Naive thymus-derived CD4-positive, alpha-beta T cell (primary cell): ENCODE results near the gene RSPRY1. TPM values are rescaled to one million over a fixed set of nuclear protein-coding genes. Genes with fewer than 3 reads are reported as not detected.
A peak's percentile ranks its signal among the peaks of the same experiment; 100 is the strongest.

Experiments
- ATAC-seq: fragments of 150-1000 bp; cut with Tn5 transposase; 2 replicates; pipeline ENCODE4 v1.10.0; 2021; ENCODE audit warnings: mild to moderate bottlenecking, moderate library complexity
- CTCF ChIA-PET: fragments of 350-600 bp; sonication (Branson Sonifier 250); formaldehyde crosslinking; loops from one replicate; lab custom pipeline; 2021; ENCODE audit warnings: antibody characterized with exemption; lab: Charles Lee
- POLR2A ChIA-PET: fragments of 350-600 bp; sonication (Branson Sonifier 250); formaldehyde crosslinking; loops from one replicate; lab custom pipeline; 2021; ENCODE audit warnings: antibody characterized with exemption, inconsistent platforms; lab: Charles Lee
- DNase-seq, 9 donors: peaks; one replicate each; pipeline versions ENCODE4 v3.0.0 to v3.0.0-alpha.2; 2020 to 2022; ENCODE audit warnings: mixed read lengths in 1 of 9
- H3K27ac ChIP-seq: one replicate; pipeline ENCODE4 v1.7.0; 2013; ENCODE audit warnings: mild to moderate bottlenecking, low read depth, low read length, moderate library complexity
- H3K27me3 ChIP-seq, 2 donors: one replicate each; pipeline ENCODE4 v1.7.0; 2013; ENCODE audit warnings: low read length in 2 of 2, mild to moderate bottlenecking in 2 of 2, moderate library complexity in 2 of 2; ENCODE audit not compliant: control insufficient read depth in 2 of 2, insufficient read depth in 2 of 2
- H3K36me3 ChIP-seq, 3 experiments: 1 replicate in 2 of 3; 2 replicates in 1 of 3; pipeline ENCODE4 v1.7.0; 2013; ENCODE audit warnings: low read length in 3 of 3, mild to moderate bottlenecking in 3 of 3, moderate library complexity in 1 of 3; ENCODE audit not compliant: insufficient read depth in 3 of 3, control insufficient read depth in 2 of 3
- H3K4me1 ChIP-seq, 2 donors: one replicate each; pipeline ENCODE4 v1.7.0; 2013; ENCODE audit warnings: low read length in 2 of 2, mild to moderate bottlenecking in 2 of 2, moderate library complexity in 1 of 2; ENCODE audit not compliant: control insufficient read depth in 2 of 2, insufficient read depth in 2 of 2
- H3K4me3 ChIP-seq: 2 replicates; pipeline ENCODE4 v1.7.0; 2013; ENCODE audit warnings: mild to moderate bottlenecking, low read length
- H3K9me3 ChIP-seq, 3 experiments: 1 replicate in 2 of 3; 2 replicates in 1 of 3; pipeline ENCODE4 v1.7.0; 2013; ENCODE audit warnings: low read length in 3 of 3; ENCODE audit not compliant: control insufficient read depth in 2 of 3
- H3K27ac Mint-ChIP-seq, 9 donors: one replicate each; pipeline ENCODE4 v1.8.0; 2020 to 2022; ENCODE audit warnings: mixed read lengths in 9 of 9, mild to moderate bottlenecking in 8 of 9, moderate library complexity in 5 of 9, inconsistent platforms in 2 of 9
- H3K27me3 Mint-ChIP-seq, 5 donors: one replicate each; pipeline ENCODE4 v1.8.0; 2021 to 2022; ENCODE audit warnings: mixed read lengths in 5 of 5, mild to moderate bottlenecking in 1 of 5
- H3K36me3 Mint-ChIP-seq, 5 donors: one replicate each; pipeline ENCODE4 v1.8.0; 2020 to 2022; ENCODE audit warnings: mixed read lengths in 5 of 5, mild to moderate bottlenecking in 3 of 5, inconsistent platforms in 1 of 5
- H3K4me1 Mint-ChIP-seq, 7 donors: one replicate each; pipeline ENCODE4 v1.8.0; 2020 to 2022; ENCODE audit warnings: mixed read lengths in 7 of 7, mild to moderate bottlenecking in 3 of 7, inconsistent platforms in 1 of 7
- H3K4me3 Mint-ChIP-seq, 10 donors: one replicate each; pipeline ENCODE4 v1.8.0; 2020 to 2022; ENCODE audit warnings: mild to moderate bottlenecking in 10 of 10, mixed read lengths in 10 of 10, moderate library complexity in 6 of 10, inconsistent platforms in 2 of 10
- H3K9me3 Mint-ChIP-seq, 11 donors: one replicate each; pipeline ENCODE4 v1.8.0; 2020 to 2022; ENCODE audit warnings: mixed read lengths in 11 of 11, mild to moderate bottlenecking in 4 of 11, inconsistent platforms in 1 of 11, moderate library complexity in 1 of 11
- intact Hi-C, 2 donors: fragments of 100-400 bp; cut with micrococcal nuclease; formaldehyde crosslinking; loops; one replicate each; pipeline ENCODE4 v1.15.1; 2023
- polyA plus RNA-seq, 2 donors: library from polyadenylated mRNA; unstranded; fragments of 300-500 nt; fragmentation: Illumina TruSeq; gene quantifications; one replicate each; pipeline ENCODE4 v1.2.3, GENCODE V29; 2021
- total RNA-seq, 6 experiments: library from RNA in 5 of 6; stranded (reverse) in 5 of 6; gene quantifications; 1 replicate in 5 of 6; 2 replicates in 1 of 6; pipeline ENCODE4 v1.2.3 and lab custom pipeline; 2021 to 2026

RSPRY1 gene
- total and polyA plus RNA-seq, 7 experiments from 2014 or later = 22.2 to 40.5 (median 33.6) TPM

DNA sequence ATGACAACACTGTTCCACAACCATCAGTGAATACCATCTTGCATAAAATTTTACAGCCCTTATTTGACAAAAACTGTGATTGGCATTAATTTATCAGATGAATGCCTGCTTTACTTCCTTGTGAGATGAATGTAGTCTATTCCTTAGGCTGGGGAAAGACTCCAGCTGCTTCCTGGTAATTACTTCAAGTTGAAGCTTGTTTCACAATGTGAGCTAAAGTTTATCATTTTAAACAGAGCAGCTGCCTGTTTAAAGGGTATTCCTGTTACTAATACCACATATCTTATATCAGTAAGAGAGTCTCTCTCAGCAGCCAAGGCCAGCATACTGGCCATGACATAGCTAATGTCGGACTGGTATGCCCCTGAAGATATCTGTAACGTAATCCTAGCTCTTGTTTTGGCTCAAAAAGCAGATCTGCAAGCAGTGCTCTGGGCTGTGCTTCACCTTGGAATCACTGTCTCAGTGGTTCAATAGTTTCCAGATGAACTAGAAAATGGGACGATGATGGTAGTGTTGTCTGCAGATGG is 45.8 kb downstream of the RSPRY1 start:
- no peak overlapping the region for H3K4me3 ChIP-seq
- Mint-ChIP-seq H3K36me3 (peaks cover 26 to 59% (median 44%) of the 10 kb centered on the region in 5 donors), H3K27me3 (no peaks in the 10 kb centered on the region), H3K27ac (no peak overlapping the region), H3K4me3 (no peak overlapping the region), H3K9me3 (no peaks in the 10 kb centered on the region), H3K4me1 (peaks cover 0 to 7% (median 0%) of the 10 kb centered on the region in 7 donors)
- peaks cover 36 to 85% (median 36%) of the 10 kb centered on the region in 3 experiments for H3K36me3 ChIP-seq
- ChIA-PET CTCF (no interaction called here), POLR2A (no interaction called here)
- no peaks in the 10 kb centered on the region for H3K4me1 ChIP-seq
- H3K9me3 ChIP-seq = no peaks in the 10 kb centered on the region
- ATAC-seq = no peak
- DNase-seq = no peak
- H3K27ac ChIP-seq = no peak overlapping the region
- H3K27me3 ChIP-seq = no peaks in the 10 kb centered on the region
- intact Hi-C loops = no loop called here

DNA sequence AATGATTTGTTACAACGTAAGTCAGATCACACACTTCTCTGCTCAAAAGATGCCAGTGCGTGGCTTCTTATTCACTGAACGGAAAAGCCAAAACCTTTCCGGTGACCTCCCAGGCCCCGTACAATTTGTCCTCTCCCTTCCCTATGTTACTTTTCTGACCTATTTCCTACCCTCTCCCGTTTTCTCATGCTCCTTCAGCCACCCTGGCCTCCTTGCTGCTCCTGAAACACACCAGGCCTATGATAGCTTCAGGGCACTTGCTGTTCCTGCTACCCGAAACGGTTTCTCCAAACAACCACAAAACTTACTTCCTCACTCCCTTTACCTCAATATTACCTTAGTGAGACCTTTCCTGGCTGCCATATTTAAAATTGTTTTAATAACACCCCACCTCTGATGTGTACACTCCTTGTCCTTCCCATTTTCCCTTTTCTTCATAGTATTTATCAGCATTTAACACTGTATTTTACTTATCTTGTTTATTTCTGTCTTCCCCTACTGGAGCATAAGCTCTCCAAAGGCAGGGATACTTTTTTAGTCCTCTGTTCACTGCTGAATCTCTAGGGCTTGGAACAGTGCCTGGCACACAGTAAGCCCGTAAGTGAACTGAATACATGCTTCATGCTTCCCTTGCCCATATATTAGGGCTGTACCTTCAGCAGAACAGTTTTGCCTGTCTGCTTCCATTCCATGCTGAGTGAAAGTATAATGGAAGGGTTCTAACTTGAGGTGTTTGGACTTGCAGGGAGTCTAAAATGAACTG is 48.0 kb downstream of the RSPRY1 start:
- H3K9me3 ChIP-seq = no peaks in the 10 kb centered on the region
- CTCF ChIA-PET = no interaction called here
- H3K27me3 ChIP-seq = no peaks in the 10 kb centered on the region
- peaks cover 0 to 7% (median 0%) of the 10 kb centered on the region in 7 donors for H3K4me1 Mint-ChIP-seq
- no peak overlapping the region for H3K27ac ChIP-seq
- peaks cover 30 to 72% (median 30%) of the 10 kb centered on the region in 3 experiments for H3K36me3 ChIP-seq
- peaks cover 20 to 60% (median 37%) of the 10 kb centered on the region in 5 donors for H3K36me3 Mint-ChIP-seq
- POLR2A ChIA-PET = no interaction called here
- no peak overlapping the region for H3K4me3 Mint-ChIP-seq
- intact Hi-C loops = no loop called here
- H3K9me3 Mint-ChIP-seq = no peaks in the 10 kb centered on the region
- no peak overlapping the region for H3K4me3 ChIP-seq
- H3K27me3 Mint-ChIP-seq = no peaks in the 10 kb centered on the region
- ATAC-seq (no peak), DNase-seq (no peak)
- H3K4me1 ChIP-seq = no peaks in the 10 kb centered on the region
- H3K27ac Mint-ChIP-seq = peak overlapping the region in 4 of 9 donors; percentile 21 to 74 (median 53)

DNA sequence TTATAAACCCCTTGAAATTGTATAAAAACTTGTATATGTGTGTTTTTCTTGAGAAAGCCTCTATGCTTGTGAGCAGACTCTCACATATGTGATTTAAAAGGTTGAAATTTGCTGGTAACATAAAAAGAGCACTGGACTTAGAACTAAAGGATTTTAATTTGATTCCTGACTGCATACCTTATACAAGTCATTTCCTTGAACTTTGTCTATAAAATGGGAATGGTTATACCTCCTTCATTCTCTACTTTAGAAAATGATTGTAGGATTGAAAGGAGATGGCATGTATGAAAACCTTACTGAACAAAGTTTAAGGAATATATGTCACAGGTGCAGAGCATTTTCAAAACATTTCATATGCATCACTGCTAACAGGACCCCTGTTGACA is 48.6 kb downstream of the RSPRY1 start:
- H3K27me3 Mint-ChIP-seq = no peaks in the 10 kb centered on the region
- Histone ChIP-seq H3K9me3 (no peaks in the 10 kb centered on the region), H3K4me3 (no peak overlapping the region), H3K4me1 (no peaks in the 10 kb centered on the region), H3K27ac (no peak overlapping the region), H3K36me3 (peaks cover 30 to 69% (median 30%) of the 10 kb centered on the region in 3 experiments), H3K27me3 (no peaks in the 10 kb centered on the region)
- peaks cover 0 to 7% (median 0%) of the 10 kb centered on the region in 7 donors for H3K4me1 Mint-ChIP-seq
- peak overlapping the region in 1 of 9 donors; percentile 73 for H3K27ac Mint-ChIP-seq
- ChIA-PET CTCF (no interaction called here), POLR2A (no interaction called here)
- DNase-seq (no peak), ATAC-seq (no peak)
- peaks cover 20 to 63% (median 37%) of the 10 kb centered on the region in 5 donors for H3K36me3 Mint-ChIP-seq
- no peaks in the 10 kb centered on the region for H3K9me3 Mint-ChIP-seq
- no peak overlapping the region for H3K4me3 Mint-ChIP-seq
- intact Hi-C loops = no loop called here

DNA sequence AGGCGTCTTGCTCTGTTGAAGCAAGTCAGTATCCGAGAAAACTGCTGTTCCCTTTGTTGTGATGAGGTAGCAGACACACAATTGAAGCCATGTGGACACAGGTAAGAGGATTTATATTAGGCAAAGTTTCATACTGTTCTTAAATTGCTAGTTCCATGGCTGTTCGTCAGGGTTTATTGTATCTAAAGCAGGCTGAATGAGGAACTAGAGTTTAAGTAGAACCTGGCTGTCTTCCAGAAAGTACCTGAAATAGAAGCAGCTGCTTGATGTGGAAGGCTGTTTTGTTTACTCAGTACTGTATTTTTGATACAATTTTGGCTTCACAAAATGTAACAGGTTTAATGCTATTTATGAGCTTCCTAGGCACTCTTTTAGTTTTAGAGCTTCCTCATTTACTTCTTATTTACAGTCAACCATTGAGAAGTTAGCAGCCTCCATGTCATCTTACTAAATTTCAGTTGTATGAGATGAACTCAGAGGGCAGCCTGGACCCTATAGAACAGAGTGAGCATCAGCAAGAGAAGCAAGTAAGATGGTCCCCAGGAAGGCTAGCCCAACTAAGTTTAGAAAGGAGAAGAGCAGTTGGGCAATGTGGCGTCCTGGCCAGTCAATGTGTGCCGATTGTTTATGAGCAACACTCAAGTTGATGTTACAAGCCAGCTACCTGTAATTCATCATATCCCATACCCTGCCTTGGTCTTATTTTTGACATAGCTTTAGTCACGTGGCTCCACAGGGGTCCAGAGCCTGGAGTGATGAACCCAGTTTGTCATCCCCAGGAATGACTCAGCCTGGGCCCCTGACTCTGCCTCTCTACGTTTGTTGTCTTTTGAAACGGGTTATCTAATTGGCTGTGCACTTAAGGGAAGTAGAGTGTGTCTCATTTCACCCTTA is 49.2 kb downstream of the RSPRY1 start:
- ChIA-PET POLR2A (no interaction called here), CTCF (interaction anchor here (0.6 to 0.8 kb wide), 3 partner anchors 11 to 180 kb away, joined by 3 to 4 read pairs (median 3); no protein-coding TSS in a partner anchor)
- Mint-ChIP-seq H3K27me3 (no peaks in the 10 kb centered on the region), H3K36me3 (peaks cover 20 to 60% (median 35%) of the 10 kb centered on the region in 5 donors), H3K9me3 (no peaks in the 10 kb centered on the region), H3K4me1 (peaks cover 0 to 7% (median 0%) of the 10 kb centered on the region in 7 donors), H3K4me3 (no peak overlapping the region), H3K27ac (peak overlapping the region in 5 of 9 donors; percentile 17 to 66 (median 36))
- Histone ChIP-seq H3K9me3 (no peaks in the 10 kb centered on the region), H3K4me3 (no peak overlapping the region), H3K27ac (no peak overlapping the region), H3K4me1 (no peaks in the 10 kb centered on the region), H3K27me3 (no peaks in the 10 kb centered on the region), H3K36me3 (peaks cover 29 to 65% (median 30%) of the 10 kb centered on the region in 3 experiments)
- intact Hi-C loops = no loop called here
- DNase-seq (no peak), ATAC-seq (peak; percentile 52)

DNA sequence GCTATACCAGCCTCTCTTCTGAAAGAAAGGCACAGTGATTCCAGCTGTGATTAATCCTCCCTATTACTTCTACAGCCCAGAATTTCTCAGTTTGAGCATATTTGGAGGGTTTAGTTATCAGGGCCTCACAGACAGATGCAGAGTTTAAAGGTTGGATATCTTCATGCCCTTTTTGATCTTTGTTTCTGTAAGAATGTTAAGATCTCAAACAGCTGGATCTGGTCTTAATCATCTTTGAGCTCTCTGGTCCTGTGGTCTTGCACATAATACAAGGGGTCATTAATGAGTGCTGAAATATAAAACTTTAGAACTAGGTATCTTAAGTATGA is 49.9 kb downstream of the RSPRY1 start:
- no peaks in the 10 kb centered on the region for H3K27me3 ChIP-seq
- H3K4me1 Mint-ChIP-seq = peaks cover 0 to 8% (median 0%) of the 10 kb centered on the region in 7 donors
- no peaks in the 10 kb centered on the region for H3K27me3 Mint-ChIP-seq
- ChIA-PET CTCF (interaction anchor here (0.6 to 0.8 kb wide), 4 partner anchors 12 to 184 kb away, joined by 3 to 4 read pairs (median 3); no protein-coding TSS in a partner anchor), POLR2A (no interaction called here)
- H3K36me3 Mint-ChIP-seq = peaks cover 20 to 54% (median 31%) of the 10 kb centered on the region in 5 donors
- DNase-seq = no peak
- H3K4me3 ChIP-seq = no peak overlapping the region
- no peaks in the 10 kb centered on the region for H3K9me3 ChIP-seq
- intact Hi-C loops = no loop called here
- H3K27ac Mint-ChIP-seq = peak overlapping the region in 5 of 9 donors; percentile 17 to 65 (median 36)
- no peak for ATAC-seq
- H3K9me3 Mint-ChIP-seq = no peaks in the 10 kb centered on the region
- no peak overlapping the region for H3K27ac ChIP-seq
- H3K4me3 Mint-ChIP-seq = no peak overlapping the region
- no peaks in the 10 kb centered on the region for H3K4me1 ChIP-seq
- peaks cover 23 to 59% (median 27%) of the 10 kb centered on the region in 3 experiments for H3K36me3 ChIP-seq

DNA sequence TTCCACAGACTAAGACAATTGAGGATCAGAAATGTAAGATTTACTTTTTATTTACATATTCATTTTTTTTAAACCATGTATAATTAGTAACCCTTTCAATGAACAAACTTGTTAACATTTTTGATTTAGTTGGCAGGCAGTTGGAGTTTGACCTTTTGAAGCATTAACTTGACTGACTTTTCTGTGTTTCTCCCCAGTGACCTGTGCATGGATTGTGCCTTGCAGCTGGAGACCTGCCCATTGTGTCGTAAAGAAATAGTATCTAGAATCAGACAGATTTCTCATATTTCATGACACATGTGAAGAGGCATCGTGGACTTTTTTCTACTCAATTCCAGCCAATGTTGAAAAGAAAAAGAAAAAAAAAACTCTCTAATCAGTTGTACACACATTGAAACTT is 52.6 kb downstream of the RSPRY1 start:
- no peaks in the 10 kb centered on the region for H3K9me3 Mint-ChIP-seq
- H3K36me3 ChIP-seq = peaks cover 8 to 33% (median 10%) of the 10 kb centered on the region in 3 experiments
- H3K4me1 ChIP-seq = no peaks in the 10 kb centered on the region
- no peaks in the 10 kb centered on the region for H3K27me3 Mint-ChIP-seq
- POLR2A ChIA-PET = no interaction called here
- H3K4me3 Mint-ChIP-seq = no peak overlapping the region
- no peaks in the 10 kb centered on the region for H3K9me3 ChIP-seq
- no peak overlapping the region for H3K27ac Mint-ChIP-seq
- no peak for DNase-seq
- CTCF ChIA-PET = no interaction called here
- H3K27me3 ChIP-seq = no peaks in the 10 kb centered on the region
- H3K4me3 ChIP-seq = no peak overlapping the region
- intact Hi-C loops = no loop called here
- no peak overlapping the region for H3K27ac ChIP-seq
- H3K36me3 Mint-ChIP-seq = peaks cover 14 to 38% (median 20%) of the 10 kb centered on the region in 5 donors
- no peak for ATAC-seq
- peaks cover 0 to 10% (median 0%) of the 10 kb centered on the region in 7 donors for H3K4me1 Mint-ChIP-seq
